Head of caudate nucleus (tissue), 42 donors: ENCODE measurements around the gene SLC25A18.
"Not testable (repeated sequence)": the region's sequence is repeated elsewhere in the genome, so short reads cannot be mapped to it uniquely, and the experiment has no call there.

Experiments
- DNase-seq, 42 donors: peaks; one replicate each; pipeline versions ENCODE4 v3.0.0 to v3.0.0-alpha.2; 2020 to 2021; ENCODE audit warnings: mixed read lengths in 7 of 42
- intact Hi-C: fragments of 100-400 bp; cut with DNase I; formaldehyde crosslinking; loops from one replicate; pipeline ENCODE4 v1.15.0; 2022

Gene SLC25A18

DNA sequence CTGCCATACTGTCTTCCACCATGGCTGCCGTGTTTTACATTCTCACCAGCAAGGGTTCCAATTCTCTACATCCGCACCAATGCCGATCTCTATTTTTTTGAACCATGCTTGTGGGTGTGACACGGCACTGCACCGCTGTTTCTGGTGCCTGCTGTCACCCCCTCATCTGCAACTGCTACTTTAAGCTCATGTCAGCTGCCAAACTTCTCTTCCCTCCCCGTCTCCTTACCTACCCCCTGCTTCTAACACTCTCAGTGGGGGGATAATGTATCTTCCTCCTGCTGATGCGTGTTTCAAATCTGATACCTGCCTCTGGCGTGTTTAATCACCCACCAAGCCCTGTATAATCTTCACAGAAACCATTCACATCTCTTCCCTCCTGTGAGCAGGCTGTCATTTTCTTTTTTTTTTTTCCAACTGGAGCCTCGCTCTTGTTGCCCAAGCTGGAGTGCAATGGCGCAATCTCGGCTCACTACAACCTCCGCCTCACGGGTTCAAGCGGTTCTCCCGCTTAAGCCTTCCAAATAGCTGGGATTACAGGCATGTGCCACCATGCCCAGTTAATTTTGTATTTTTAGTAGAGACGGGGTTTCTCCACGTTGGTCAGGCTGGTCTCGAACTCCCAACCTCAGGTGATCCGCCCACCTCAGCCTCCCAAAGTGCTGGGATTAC is 2.9 kb downstream of the SLC25A18 start:
- DNase-seq, result peak in 16 of 42 donors; percentile 21 to 74 (median 52)
- intact Hi-C loops, result not testable (repeated sequence)

DNA sequence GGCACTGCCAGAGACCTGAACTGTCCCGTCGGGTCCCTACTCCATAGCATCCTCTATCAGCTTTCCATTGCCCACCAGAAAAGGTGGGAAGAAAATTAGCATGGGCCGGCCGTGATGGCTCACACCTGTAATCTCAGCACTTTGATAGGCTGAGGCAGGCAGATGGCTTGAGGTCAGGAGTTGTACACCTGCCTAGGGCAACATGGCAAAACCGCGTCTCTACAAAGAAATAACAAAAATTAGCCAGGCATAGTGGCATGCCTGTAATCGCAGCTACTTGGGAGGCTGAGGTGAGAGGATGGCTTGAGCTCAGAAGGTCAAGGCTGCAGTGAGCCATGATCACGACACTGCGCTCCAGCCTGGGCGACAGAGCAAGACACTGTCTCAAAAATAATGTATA is 3.5 kb downstream of the SLC25A18 start:
- DNase-seq, result peak in 1 of 42 donors; percentile 13
- intact Hi-C loops, result no loop called here

GRCh38 chr22:17569971-17570511 is 6.7 kb downstream of the SLC25A18 start:
- intact Hi-C loops, result no loop called here
- peak in 10 of 42 donors; percentile 22 to 67 (median 41) for DNase-seq

GRCh38 chr22:17570851-17571631 is 7.7 kb downstream of the SLC25A18 start:
- peak; percentile 21 to 89 (median 71) for DNase-seq
- intact Hi-C loops, result no loop called here

- intact Hi-C loops, result no loop called here
- no peak for DNase-seq
These were observed 11.9 kb downstream of the SLC25A18 start for GRCh38 chr22:17575151-17575550.

DNA sequence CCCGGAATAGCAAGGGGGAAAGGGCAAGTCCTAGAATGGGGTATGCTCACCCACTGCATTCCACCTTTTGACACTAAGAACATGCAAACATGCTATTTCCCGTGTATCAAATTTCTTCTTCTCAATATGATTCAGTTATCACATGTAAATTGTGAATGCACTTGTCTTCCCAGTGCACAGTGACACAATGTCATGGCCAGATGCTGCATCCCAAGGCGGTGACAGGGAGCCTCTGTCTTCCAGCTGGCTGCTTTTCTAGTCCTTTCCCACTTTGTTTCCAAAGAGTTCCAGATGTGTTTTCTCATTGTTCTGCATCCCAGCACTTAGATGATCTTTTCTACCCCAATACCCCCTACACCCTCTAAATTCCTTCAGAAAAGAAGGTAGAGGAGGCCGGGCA is 12.4 kb downstream of the SLC25A18 start:
- intact Hi-C loops, result no loop called here

DNA sequence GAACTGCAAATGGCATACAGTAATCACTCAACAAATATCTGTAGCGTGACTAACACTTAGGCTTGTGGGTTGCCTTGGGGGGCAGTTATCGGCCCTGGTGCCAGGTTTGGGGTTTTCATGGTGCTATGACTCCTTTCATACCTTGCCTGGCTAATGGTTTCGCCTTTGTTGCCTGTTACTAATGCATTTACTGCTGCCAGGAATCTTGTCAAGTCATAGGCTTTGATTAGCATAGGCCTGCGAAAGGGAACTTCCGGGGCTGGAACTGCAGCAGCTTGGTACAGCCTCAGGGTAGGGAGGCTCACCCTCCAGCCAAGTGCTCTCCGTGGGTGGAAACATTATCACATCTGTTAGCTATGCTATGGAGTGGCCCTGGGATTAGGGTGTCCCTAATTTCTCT is 13.2 kb downstream of the SLC25A18 start:
- intact Hi-C loops, result no loop called here
- DNase-seq, result peak in 4 of 42 donors; percentile 38 to 70 (median 56)

More for the DNA sequence above, 12.4 kb downstream of the SLC25A18 start:
- DNase-seq, result peak in 17 of 42 donors; percentile 34 to 79 (median 56)

DNA sequence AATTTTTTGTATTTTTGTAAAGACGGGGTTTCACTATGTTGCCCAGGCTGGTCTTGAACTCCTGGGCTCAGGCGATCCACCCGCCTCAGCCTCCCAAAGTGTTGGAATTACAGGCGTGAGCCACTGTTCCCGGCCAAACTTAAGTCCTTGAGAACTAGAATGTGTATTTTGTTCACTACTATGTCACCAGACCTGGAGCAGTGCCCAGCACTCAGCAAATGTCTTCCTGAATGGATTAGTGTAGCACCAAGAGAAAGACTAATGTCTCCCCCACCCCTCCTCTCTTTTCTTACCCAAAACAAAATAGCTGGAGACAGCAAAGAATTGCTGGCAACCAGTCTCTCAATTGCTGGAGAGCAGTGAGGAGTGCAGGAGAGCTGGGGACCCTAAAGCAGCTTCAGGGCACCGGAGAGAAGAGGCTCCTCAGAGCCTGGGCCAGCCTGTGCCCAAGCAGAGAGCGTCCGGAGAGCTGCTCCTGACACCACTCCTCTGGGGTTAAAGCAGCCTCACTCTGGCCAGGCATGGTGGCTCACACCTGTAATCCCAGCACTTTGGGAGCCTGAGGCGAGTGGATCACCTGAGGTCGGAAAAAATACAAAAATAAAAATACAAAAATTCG is 14.9 kb downstream of the SLC25A18 start:
- intact Hi-C loops, result no loop called here
- peak in 40 of 42 donors; percentile 24 to 88 (median 74) for DNase-seq

- intact Hi-C loops, result no loop called here
- no peak for DNase-seq
These were observed 16.3 kb downstream of the SLC25A18 start for GRCh38 chr22:17579535-17579981.

DNA sequence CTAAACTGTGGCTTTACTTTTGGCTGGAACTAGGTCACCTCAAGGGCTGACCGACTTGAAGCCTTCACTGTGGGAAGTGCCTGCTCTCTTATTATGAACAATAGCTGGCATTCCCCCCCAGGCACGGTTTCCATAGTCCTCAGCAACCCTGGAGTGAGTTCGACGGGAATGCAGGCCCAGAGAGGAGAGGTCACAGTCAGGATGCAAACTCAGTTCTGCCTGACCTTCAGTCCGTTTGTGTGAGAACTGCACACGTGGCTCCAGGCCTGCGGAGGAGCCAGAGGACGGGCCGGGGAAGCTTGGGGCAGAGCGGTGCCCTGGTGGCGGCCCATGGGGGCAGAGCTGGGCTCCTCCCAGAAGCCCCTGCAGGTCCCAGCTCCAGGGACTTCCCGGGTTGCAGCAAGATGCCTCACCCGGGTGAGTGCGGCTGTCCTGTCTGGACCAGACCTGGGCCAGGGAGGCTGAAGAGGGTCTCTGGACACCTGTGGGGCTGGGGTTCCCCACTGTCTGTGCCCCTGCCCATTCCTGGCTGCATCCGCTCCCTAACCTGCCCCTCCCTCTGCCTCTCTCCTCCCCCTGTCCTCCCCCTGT is 17.2 kb downstream of the SLC25A18 start:
- intact Hi-C loops, result no loop called here
- no peak for DNase-seq

DNA sequence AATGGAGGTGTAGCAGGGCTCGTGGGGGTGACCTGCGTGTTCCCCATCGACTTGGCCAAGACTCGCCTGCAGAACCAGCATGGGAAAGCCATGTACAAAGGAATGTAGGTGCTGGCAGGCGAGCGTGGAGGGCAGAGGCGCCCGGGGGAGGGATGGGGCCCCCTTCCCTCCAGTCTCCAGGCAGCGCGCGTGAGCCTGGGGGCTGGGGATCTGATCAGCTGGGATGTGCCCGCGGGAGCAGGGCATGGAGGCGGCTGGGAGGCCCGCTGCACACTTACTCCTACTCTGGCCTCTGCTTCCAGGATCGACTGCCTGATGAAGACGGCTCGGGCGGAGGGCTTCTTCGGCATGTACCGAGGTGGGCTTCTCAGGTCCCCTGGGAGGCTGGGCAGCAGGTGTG is 17.8 kb downstream of the SLC25A18 start:
- intact Hi-C loops, result no loop called here
- peak in 2 of 42 donors; percentile 29 to 35 for DNase-seq

- no peak for DNase-seq
- intact Hi-C loops, result no loop called here
These were observed 18.3 kb downstream of the SLC25A18 start for GRCh38 chr22:17581631-17582030.

GRCh38 chr22:17583151-17583550 is 19.9 kb downstream of the SLC25A18 start:
- no peak for DNase-seq
- intact Hi-C loops, result no loop called here

GRCh38 chr22:17586831-17587440 is 23.6 kb downstream of the SLC25A18 start:
- peak in 2 of 42 donors; percentile 1 to 11 for DNase-seq
- intact Hi-C loops, result no loop called here

GRCh38 chr22:17587629-17588028 is 24.3 kb downstream of the SLC25A18 start:
- peak in 3 of 42 donors; percentile 8 to 32 (median 12) for DNase-seq
- intact Hi-C loops, result no loop called here

- intact Hi-C loops, result no loop called here
- peak in 2 of 42 donors; percentile 5 to 29 for DNase-seq
These were observed 25.3 kb downstream of the SLC25A18 start for GRCh38 chr22:17588606-17589005.

DNA sequence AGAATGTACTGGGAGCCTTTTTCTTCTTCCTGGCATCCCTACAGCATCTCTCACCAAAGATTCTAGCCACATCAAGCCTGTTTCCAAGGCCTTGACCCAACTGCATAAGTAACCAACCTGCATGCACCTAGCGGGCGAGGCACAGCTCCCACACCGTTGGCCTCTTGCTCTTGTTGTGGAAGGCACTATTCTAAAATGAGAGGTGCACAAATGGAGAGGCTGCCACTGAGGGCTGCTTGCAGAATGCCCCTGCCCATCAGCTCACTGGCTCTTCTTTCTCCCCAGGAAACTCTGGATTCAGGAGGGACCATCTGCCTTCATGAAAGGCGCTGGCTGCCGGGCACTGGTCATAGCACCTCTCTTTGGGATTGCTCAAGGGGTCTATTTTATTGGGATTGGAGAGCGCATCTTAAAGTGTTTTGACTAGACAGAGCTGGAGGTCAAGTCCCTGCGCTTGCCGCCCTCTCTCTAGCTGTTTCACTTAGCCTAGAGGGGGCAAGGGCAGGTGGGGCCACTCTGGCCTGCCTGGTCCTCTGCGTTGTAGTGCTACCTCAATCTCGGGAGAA is 26.6 kb downstream of the SLC25A18 start:
- peak in 4 of 42 donors; percentile 10 to 34 (median 16) for DNase-seq
- intact Hi-C loops, result no loop called here

- intact Hi-C loops, result no loop called here
- peak in 2 of 42 donors; percentile 5 to 22 for DNase-seq
These were observed 27.3 kb downstream of the SLC25A18 start for GRCh38 chr22:17590586-17590985.
